KMS-11 (cell line): ENCODE measurements around the gene NRXN3.

Experiments used
- H2AFZ ChIP-seq: fragments of 200-600 bp; sonication (generic); 2 replicates; pipeline ENCODE4 v1.6.1; 2016; ENCODE audit warnings: antibody characterized with exemption, mixed run types, low read depth
- H3K27ac ChIP-seq: fragments of 200-600 bp; sonication (generic); 2 replicates; pipeline ENCODE4 v1.6.1; 2016; ENCODE audit warnings: mild to moderate bottlenecking, mixed run types
- H3K27me3 ChIP-seq: fragments of 200-600 bp; sonication (generic); 2 replicates; pipeline ENCODE4 v1.6.1; 2017; ENCODE audit warnings: mild to moderate bottlenecking, low read depth, mixed run types, moderate library complexity; ENCODE audit not compliant: insufficient read depth
- H3K36me3 ChIP-seq: fragments of 200-600 bp; sonication (generic); 2 replicates; pipeline ENCODE4 v1.6.1; 2017; ENCODE audit warnings: mild to moderate bottlenecking, mixed run types; ENCODE audit not compliant: insufficient read depth
- H3K4me1 ChIP-seq: fragments of 200-600 bp; sonication (generic); 2 replicates; pipeline ENCODE4 v1.6.1; 2016; ENCODE audit warnings: mild to moderate bottlenecking, low read depth, mixed run types; ENCODE audit not compliant: poor library complexity, severe bottlenecking
- H3K4me2 ChIP-seq: fragments of 200-600 bp; sonication (generic); 2 replicates; pipeline ENCODE4 v1.7.0; 2016; ENCODE audit warnings: mild to moderate bottlenecking, mixed run types
- H3K4me3 ChIP-seq: fragments of 200-600 bp; sonication (generic); IDR thresholded peaks from 2 replicates; pipeline ENCODE4 v1.6.1; 2017; ENCODE audit warnings: low read depth, low read length, mixed read lengths; ENCODE audit not compliant: insufficient read depth
- H3K79me2 ChIP-seq: fragments of 200-600 bp; sonication (generic); 2 replicates; pipeline ENCODE4 v1.6.1; 2016; ENCODE audit warnings: low read depth, mixed run types; ENCODE audit not compliant: insufficient read depth
- H3K9ac ChIP-seq: fragments of 200-600 bp; sonication (generic); 2 replicates; pipeline ENCODE4 v1.6.1; 2016; ENCODE audit warnings: mild to moderate bottlenecking, mixed run types
- H4K20me1 ChIP-seq: fragments of 200-600 bp; sonication (generic); 2 replicates; pipeline ENCODE4 v1.6.1; 2016; ENCODE audit warnings: mild to moderate bottlenecking, mixed run types; ENCODE audit not compliant: insufficient read depth
- CTCF ChIP-seq: fragments of 200-600 bp; sonication (generic); conservative IDR thresholded peaks from 2 replicates; pipeline ENCODE4 v1.6.1; 2017; ENCODE audit warnings: low read depth, mild to moderate bottlenecking, antibody characterized with exemption, low read length, moderate library complexity, mixed read lengths

The NRXN3 gene

GRCh38 chr14:79516009-79516408 lies 1345.8 kb downstream of the NRXN3 start:
- H4K20me1 ChIP-seq: no peaks in the 10 kb centered on the region
- TF ChIP-seq CTCF: no peak
- H3K4me1 ChIP-seq: no peaks in the 10 kb centered on the region
- no peaks in the 10 kb centered on the region for H3K79me2 ChIP-seq
- no peaks in the 10 kb centered on the region for H3K36me3 ChIP-seq
- no peaks in the 10 kb centered on the region for H3K27me3 ChIP-seq
- H3K4me2 ChIP-seq: no peak overlapping the region
- no peak overlapping the region for H2AFZ ChIP-seq
- no peak overlapping the region for H3K27ac ChIP-seq
- H3K9ac ChIP-seq: no peak overlapping the region
- H3K4me3 ChIP-seq: no peak overlapping the region

GRCh38 chr14:79525416-79525815 lies 1355.2 kb downstream of the NRXN3 start:
- Histone ChIP-seq H3K4me2 (no peak overlapping the region), H2AFZ (no peak overlapping the region), H3K9ac (no peak overlapping the region), H3K4me1 (no peaks in the 10 kb centered on the region), H3K79me2 (no peaks in the 10 kb centered on the region), H3K27ac (no peak overlapping the region), H3K27me3 (no peaks in the 10 kb centered on the region), H3K4me3 (no peak overlapping the region), H3K36me3 (no peaks in the 10 kb centered on the region), H4K20me1 (no peaks in the 10 kb centered on the region)
- TF ChIP-seq CTCF: no peak

GRCh38 chr14:79528828-79529416 lies 1358.7 kb downstream of the NRXN3 start:
- TF ChIP-seq CTCF: no peak
- Histone ChIP-seq H4K20me1 (no peaks in the 10 kb centered on the region), H2AFZ (no peak overlapping the region), H3K27me3 (no peaks in the 10 kb centered on the region), H3K9ac (no peak overlapping the region), H3K79me2 (no peaks in the 10 kb centered on the region), H3K36me3 (no peaks in the 10 kb centered on the region), H3K4me3 (no peak overlapping the region), H3K27ac (no peak overlapping the region), H3K4me1 (no peaks in the 10 kb centered on the region), H3K4me2 (no peak overlapping the region)

GRCh38 chr14:79530555-79530954 lies 1360.4 kb downstream of the NRXN3 start:
- TF ChIP-seq CTCF: no peak
- no peaks in the 10 kb centered on the region for H4K20me1 ChIP-seq

More at GRCh38 chr14:79530555-79530954, 1360.4 kb downstream of the NRXN3 start:
- Histone ChIP-seq H3K27me3 (no peaks in the 10 kb centered on the region), H3K79me2 (no peaks in the 10 kb centered on the region), H3K27ac (no peak overlapping the region), H3K36me3 (no peaks in the 10 kb centered on the region), H2AFZ (no peak overlapping the region), H3K4me2 (no peak overlapping the region), H3K4me1 (no peaks in the 10 kb centered on the region), H3K9ac (no peak overlapping the region), H3K4me3 (no peak overlapping the region)
